ENCODE data around the gene CAVIN3.

CAVIN3 gene

GRCh38 chr11:6315811-6316425 is 4.4 kb downstream of the CAVIN3 start:
- Histone ChIP-seq H3K4me1 (ENCODE audit: control insufficient read depth, low read length) (no peaks in the 10 kb centered on the region), H3K79me2 (ENCODE audit: control insufficient read depth, low read length) (no peaks in the 10 kb centered on the region), H3K9me3 (ENCODE audit: control insufficient read depth, insufficient read depth, low read length) (no peaks in the 10 kb centered on the region), H3K27ac (ENCODE audit: low read depth, low read length) (no peak overlapping the region), H3K27me3 (ENCODE audit: control insufficient read depth, low read length) (peaks cover 25% of the 10 kb centered on the region), H3K4me2 (ENCODE audit: low read length) (no peak overlapping the region), H3K9me2 (replicated peaks; ENCODE audit: control insufficient read depth, low read length) (no peaks in the 10 kb centered on the region), H3K36me3 (ENCODE audit: control insufficient read depth, low read length) (no peaks in the 10 kb centered on the region), H3F3A (ENCODE audit: control insufficient read depth, insufficient read depth) (no peaks in the 10 kb centered on the region), H3K4me3 (ENCODE audit: low read length) (no peak overlapping the region), H4K20me1 (ENCODE audit: control insufficient read depth, insufficient read depth, low read depth, low read length) (no peaks in the 10 kb centered on the region)
- TF ChIP-seq EZH2phosphoT487 (IDR thresholded peaks at IDR 0.05; ENCODE audit: borderline replicate concordance, low read length) (no peak), CTCF (IDR thresholded peaks at IDR 0.05; ENCODE audit: low read depth, low read length, poor library complexity, severe bottlenecking) (peak; percentile 82)

GRCh38 chr11:6312106-6312505 is 8.2 kb downstream of the CAVIN3 start:
- Histone ChIP-seq H3F3A (ENCODE audit: control insufficient read depth, insufficient read depth) (no peaks in the 10 kb centered on the region), H3K4me3 (ENCODE audit: low read length) (no peak overlapping the region), H3K36me3 (ENCODE audit: control insufficient read depth, low read length) (no peaks in the 10 kb centered on the region), H3K4me2 (ENCODE audit: low read length) (no peak overlapping the region), H3K9me3 (ENCODE audit: control insufficient read depth, insufficient read depth, low read length) (no peaks in the 10 kb centered on the region), H3K4me1 (ENCODE audit: control insufficient read depth, low read length) (no peaks in the 10 kb centered on the region), H3K79me2 (ENCODE audit: control insufficient read depth, low read length) (no peaks in the 10 kb centered on the region), H3K27me3 (ENCODE audit: control insufficient read depth, low read length) (peaks cover 21% of the 10 kb centered on the region), H4K20me1 (ENCODE audit: control insufficient read depth, insufficient read depth, low read depth, low read length) (no peaks in the 10 kb centered on the region), H3K9me2 (replicated peaks; ENCODE audit: control insufficient read depth, low read length) (no peaks in the 10 kb centered on the region), H3K27ac (ENCODE audit: low read depth, low read length) (no peak overlapping the region)
- no peak for TF ChIP-seq CTCF (IDR thresholded peaks at IDR 0.05; ENCODE audit: low read depth, low read length, poor library complexity, severe bottlenecking)

- H3K27me3 ChIP-seq (ENCODE audit: control insufficient read depth, low read length) = peaks cover 24% of the 10 kb centered on the region
- H3K4me3 ChIP-seq (ENCODE audit: low read length) = no peak overlapping the region
- H3K79me2 ChIP-seq (ENCODE audit: control insufficient read depth, low read length) = no peaks in the 10 kb centered on the region
- no peak overlapping the region for H3K4me2 ChIP-seq (ENCODE audit: low read length)
- TF ChIP-seq CTCF (IDR thresholded peaks at IDR 0.05; ENCODE audit: low read depth, low read length, poor library complexity, severe bottlenecking) = no peak
- TF ChIP-seq EZH2phosphoT487 (IDR thresholded peaks at IDR 0.05; ENCODE audit: borderline replicate concordance, low read length) = no peak
- H3F3A ChIP-seq (ENCODE audit: control insufficient read depth, insufficient read depth) = no peaks in the 10 kb centered on the region
- no peaks in the 10 kb centered on the region for H3K9me3 ChIP-seq (ENCODE audit: control insufficient read depth, insufficient read depth, low read length)
- no peaks in the 10 kb centered on the region for H3K9me2 ChIP-seq (replicated peaks; ENCODE audit: control insufficient read depth, low read length)
- H3K36me3 ChIP-seq (ENCODE audit: control insufficient read depth, low read length) = no peaks in the 10 kb centered on the region
- no peak overlapping the region for H3K27ac ChIP-seq (ENCODE audit: low read depth, low read length)
- no peaks in the 10 kb centered on the region for H3K4me1 ChIP-seq (ENCODE audit: control insufficient read depth, low read length)
- no peaks in the 10 kb centered on the region for H4K20me1 ChIP-seq (ENCODE audit: control insufficient read depth, insufficient read depth, low read depth, low read length)
Measured at GRCh38 chr11:6307876-6308275, 12.4 kb downstream of the CAVIN3 start.
